NCI-H2029 treated with DMSO at 0.1 percent for 48 hours (cell line): ENCODE results near the gene DAZAP1.
"Not testable (repeated sequence)": the region's sequence is repeated elsewhere in the genome, so short reads cannot be mapped to it uniquely, and the experiment has no call there.

ENCODE experiments used
- DNase-seq: peaks from one replicate; lab custom pipeline; 2025; lab: John Stamatoyannopoulos, UW

DAZAP1 gene

DNA sequence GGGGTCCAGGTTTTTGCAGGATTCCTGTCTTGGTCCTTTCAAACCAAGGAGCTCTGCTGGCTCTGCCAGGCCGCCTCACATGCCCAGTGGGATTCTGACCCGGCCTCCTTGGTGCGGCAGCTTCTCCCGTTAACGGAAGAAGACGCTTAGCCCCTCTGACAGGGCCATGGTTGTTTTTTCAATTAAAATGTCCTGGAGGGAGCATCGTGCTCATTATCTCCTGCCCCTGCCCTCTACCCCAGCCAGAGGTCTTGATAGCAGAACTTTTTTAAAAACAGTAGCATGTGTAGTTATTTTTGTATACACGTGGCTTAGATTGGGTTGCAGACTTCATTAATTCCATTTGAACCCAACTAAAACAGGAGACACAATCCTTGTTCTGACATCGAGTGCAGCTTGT is 19.4 kb downstream of the DAZAP1 start:
- DNase-seq = no peak

DNA sequence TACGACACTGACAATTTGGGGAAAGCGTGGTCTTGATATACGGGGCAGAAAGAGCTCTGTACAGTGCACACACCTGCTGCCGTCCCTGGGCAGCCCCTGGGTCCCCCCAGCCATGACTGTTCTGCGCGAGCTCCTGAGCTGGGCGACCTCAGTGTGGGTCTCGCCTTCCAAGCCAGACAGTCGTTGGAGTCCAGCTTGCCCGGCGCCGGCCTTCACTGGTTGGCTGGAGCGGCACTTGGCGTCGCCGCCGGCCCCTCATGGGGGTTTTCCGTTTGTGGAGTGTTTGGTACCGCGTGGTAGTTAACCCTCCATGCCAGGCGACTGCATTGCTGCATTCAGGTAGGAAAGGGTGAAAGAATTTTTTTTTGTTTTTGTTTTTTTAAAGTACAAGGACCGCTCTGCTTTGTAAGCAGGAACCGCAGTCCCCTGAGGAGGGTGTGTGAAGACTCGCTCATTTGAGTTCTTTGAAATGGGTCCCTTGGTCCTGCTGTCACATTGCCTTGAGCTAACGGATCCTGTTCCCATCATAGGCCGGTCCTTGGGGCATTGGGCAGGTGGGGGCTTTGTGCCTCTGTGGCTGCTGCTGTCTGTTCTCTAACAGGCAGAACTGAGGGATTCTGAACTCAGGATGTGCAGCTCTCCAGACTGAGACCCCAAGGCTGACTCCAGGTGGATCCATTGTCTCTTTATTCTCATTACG is 20.0 kb downstream of the DAZAP1 start:
- DNase-seq = no peak

DNA sequence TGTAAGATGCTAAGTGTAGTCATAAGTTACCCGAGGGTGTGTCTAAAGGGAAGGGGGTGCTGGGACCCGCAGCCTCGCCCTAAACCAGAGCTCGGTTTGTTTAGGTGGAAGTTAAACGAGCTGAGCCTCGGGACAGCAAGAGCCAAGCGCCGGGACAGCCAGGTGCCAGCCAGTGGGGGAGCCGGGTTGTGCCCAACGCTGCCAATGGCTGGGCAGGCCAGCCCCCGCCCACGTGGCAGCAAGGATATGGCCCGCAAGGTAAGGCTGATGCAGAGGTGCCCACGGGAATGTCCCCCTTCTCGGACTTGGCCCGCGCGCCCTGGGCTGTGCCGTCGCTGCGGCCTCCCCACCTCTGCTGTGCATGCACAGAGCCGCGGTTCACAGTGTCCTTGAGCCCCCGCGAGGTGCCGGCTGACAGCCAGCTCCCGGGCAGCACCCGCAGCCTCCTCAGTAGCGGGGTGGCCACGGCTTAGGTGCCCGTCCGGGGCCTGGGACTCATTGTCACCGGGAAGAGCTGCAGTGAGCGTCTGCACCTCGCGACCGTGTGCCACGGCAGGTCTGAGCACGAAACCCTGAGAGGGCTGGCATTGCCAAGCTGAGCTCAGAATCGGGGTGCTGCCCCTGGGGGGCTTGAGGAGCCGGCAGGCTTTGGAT is 21.5 kb downstream of the DAZAP1 start:
- no peak for DNase-seq

DNA sequence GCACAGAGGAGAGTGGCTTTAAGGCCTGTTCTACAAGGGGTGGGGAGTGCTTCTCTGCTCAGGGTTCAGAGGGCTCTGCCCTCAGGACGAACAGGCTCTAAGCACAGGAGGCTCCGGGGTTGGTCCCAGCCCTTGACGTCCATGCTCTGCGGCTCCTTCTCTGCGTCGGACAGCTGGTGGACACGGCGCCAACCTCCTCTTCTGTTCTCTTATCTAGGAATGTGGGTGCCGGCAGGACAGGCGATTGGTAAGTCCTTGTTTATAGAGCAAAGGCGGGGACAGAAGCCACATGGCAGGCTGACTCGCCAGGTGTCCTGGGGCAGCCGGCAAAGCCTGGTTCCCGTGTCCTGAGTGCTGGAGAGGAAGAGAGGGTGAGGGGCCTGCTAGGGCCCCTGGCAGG is 22.4 kb downstream of the DAZAP1 start:
- no peak for DNase-seq

DNA sequence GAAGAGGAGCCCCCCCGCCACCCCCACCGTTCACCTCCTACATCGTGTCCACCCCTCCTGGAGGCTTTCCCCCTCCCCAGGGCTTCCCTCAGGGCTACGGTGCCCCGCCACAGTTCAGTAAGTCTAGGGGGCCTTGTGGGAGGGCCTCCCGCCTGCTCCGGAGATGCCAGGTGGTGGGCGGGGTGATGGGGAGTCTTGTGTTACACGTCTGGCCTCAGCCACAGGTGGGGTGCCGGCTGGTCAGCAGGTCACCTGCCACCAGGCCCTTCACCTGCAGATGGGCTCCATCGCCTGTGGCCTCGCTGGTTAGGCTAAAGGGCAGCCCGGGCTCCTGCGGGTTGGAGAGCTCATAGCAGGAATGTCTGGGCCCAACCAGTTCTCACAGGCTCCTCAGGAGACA is 22.9 kb downstream of the DAZAP1 start:
- no peak for DNase-seq

DNA sequence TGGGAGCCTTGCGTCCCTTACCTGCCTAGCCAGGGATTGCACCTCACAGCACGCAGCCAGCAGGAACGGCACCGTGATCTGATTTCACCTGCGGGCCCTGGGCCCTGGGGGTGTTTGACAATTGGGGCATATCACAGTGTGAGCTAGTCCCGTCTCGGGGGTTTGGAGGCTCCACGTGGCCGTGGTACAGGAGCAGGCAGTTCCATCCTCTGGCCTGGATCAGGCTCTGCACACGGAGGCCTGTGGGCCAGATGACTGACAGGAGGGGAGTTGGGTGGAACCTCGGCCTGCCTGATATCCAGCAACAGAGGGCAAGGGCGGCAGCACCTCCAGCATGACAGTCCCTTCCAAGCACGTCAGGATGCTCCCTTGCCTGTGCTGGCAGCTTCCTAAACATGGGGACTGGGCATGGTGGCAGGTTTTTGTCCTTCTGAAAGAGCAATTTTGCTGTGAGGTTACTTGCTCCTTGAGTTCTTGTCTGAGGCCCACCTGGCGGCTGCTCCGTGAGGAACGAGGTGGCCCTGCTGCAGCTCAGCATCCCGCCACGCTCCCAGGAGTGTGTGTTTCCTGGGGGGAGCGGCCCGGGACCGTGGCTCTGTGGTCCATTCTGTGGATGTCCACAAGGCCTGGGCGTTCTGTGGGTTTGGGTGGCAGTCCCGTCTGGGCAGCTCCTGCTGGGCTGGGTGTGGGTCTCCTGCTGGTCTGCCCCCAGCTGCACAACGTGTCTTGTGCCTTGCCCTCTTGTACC is 24.5 kb downstream of the DAZAP1 start:
- DNase-seq = no peak

DNA sequence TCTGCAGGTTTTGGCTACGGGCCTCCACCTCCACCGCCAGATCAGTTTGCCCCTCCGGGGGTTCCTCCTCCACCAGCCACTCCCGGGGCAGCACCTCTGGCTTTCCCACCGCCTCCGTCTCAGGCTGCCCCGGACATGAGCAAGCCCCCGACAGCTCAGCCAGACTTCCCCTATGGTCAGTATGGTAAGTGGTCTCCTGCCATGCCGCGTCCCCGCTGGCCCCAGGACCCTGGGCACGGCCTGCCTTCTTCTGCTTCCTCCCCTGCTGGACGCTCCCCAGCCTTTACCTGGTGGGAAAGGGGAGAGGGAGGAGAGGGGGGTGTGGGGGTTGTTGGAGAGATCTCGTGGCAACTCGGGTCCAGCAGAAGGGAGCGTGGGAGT is 25.1 kb downstream of the DAZAP1 start:
- no peak for DNase-seq

DNA sequence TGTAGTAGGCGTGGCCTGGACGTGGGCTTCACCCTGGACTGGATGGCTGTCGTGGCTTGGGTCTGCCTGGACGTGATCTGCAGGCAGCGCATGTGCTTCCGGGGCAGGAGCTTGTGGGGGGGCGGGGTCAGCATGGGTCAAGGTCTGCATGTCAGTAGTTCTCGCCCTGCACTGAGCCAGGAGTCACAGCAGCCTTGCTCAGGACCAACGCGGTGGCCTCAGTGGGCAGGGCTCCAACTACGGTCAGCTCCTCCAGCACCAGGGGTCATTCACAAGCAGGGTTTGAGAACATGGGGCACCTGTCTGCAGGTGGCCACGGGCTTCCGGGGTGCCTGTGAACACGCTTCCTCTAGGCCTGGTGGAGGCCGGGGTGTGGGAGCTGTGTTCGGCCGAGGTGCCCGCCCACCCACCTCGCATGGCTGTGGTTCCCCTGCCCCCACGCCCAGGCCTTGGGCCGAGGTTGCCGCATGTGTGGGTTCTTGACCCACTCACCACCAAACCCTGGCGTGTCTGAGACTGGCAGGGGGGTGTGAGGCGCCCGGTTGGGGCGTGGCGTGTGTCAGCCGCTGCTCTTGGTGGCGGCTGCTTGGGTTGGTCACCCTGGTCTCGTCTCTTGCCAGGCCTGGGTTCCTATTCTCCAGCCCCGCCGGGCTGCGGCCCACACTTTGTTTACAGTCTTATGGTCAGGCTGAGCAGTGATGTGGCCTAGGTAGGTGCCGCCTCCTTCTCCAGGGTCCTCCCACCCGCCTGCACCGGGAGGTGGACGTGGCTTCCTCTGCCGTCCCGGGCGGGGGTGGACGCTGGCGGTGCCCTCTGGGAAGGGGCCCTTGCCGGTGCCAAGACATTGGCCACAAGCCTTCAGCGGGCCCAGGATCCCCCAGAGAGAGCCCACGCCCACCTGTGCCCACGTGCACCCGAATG is 26.0 kb downstream of the DAZAP1 start:
- no peak for DNase-seq

DNA sequence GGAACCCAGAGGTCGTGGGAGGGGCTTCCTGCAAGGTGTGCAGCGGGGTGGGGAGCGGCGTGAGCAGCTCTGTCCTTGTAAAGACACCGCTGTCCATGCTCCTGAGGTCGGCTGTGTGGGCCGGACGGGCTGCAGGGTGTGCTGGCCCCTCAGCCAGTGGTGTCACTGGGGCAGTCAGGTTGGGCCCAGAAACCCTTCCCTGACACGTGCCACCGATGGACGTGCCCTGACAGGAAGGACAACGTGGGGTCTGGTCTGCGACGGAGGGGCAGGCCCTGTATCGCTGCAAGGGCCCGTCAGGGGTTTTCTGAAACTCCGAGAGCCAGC is 26.6 kb downstream of the DAZAP1 start:
- DNase-seq = no peak

DNA sequence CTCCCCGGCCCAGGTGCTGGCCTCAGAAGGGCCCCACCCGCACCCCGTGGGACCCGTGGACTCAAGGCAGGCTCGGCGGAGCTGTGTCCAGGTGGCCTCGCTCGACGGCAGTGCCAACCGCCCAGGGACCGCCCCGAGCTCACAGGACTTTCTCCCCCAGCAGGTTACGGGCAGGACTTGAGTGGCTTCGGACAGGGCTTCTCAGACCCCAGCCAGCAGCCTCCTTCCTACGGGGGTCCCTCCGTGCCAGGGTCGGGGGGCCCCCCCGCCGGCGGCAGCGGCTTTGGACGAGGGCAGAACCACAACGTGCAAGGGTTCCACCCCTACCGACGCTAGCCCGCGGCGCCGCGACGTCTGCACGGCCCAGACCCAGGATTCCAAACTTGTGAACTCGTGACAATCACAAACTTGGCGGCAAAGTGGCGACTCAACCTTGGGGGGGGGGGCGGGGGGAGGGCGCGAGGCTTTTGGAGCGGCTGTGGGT is 27.2 kb downstream of the DAZAP1 start:
- DNase-seq = no peak

DNA sequence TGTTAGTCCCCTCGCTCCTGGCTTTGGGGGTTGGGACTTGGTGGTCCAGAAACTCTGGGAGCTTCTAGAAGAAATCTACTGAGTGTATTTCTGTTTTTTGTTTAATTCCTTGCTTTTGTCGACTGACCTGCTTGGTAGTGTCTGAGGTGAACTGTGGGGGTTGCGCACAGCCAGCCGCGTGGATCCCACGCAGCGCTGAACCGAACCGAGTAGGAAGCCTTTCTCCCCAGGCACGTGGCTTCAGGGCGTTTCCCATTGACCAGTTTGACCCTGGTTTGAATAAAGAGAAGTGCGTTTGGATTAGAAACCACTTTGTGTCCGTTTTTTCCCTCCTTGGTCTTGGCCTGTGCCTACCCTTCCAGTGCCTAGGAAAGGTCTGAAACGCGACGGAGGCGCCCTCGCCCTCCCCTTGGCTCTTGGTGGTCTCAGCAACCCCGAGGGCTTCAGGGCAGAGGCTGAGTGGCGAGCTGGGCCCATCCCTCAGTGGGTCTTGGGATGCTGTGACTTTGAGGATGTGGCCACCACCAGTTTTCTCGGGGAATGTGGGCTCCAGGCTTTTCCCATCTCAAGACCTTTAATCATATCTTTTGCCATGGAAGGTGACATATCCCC is 28.1 kb downstream of the DAZAP1 start:
- DNase-seq = no peak

DNA sequence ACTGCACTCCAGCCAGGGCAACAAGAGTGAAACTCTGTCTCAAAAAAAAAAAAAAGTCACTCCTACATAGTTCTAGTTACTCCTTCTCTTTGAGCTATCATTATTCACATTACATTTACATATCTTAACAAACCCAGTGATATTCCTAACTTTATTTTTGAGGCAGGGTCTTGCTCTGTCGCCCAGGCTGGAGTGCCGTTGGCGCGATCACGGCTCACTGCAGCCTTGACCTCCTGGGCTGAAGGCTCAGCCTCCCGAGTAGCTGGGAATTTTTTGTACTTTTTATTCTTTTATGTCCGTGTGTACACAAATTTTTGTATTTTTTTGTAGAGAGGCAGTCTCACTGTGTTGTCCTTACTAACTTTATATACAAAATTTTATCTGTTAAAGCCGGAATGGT is 30.2 kb downstream of the DAZAP1 start:
- DNase-seq = no peak

DNA sequence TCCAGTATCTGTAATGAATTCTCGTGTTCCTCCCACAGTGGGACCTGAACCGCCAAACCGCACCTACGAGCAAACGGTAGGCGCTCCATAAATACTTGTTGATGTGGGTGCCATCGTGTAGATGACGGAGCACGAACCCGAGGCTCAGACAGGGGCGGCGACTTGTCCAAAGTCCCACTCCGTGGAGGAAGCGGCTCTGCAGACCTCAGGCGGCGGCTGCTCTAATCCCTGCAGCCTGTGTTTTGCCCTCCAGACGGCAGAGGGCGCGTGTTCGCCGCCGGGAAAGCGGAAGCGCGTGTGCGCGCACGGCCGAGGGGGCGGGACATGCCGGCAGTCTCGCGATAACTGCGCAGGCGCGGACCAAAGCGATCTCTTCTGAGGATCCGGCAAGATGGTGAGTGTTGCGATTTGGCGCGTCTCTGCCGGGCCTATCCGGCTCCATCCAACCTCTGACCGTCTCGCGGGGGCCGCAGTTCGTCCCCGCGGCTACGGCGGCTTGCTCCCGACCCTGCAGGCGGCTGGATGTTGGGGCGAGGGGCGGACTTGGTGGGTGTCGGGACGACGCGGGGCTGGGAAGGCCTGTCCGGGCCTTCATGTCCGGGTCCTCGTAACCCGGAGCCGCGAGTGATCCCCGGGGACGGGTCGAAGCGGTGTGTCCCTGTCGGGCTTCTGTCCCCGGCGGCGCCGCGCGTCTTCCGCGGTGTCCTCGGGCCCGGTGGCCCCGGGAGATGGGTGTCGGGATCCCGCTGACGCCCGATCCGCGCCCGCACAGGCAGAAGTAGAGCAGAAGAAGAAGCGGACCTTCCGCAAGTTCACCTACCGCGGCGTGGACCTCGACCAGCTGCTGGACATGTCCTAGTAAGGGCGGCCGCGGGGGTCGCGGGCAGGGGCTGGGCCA is 30.9 kb downstream of the DAZAP1 start, which contains the start of gene RPS15:
RPS15 (plus strand) TSS at position 362 of the 898 bp plus-strand sequence; CDS start at position 392, 30 bp downstream.
- DNase-seq = peak; percentile 64

DNA sequence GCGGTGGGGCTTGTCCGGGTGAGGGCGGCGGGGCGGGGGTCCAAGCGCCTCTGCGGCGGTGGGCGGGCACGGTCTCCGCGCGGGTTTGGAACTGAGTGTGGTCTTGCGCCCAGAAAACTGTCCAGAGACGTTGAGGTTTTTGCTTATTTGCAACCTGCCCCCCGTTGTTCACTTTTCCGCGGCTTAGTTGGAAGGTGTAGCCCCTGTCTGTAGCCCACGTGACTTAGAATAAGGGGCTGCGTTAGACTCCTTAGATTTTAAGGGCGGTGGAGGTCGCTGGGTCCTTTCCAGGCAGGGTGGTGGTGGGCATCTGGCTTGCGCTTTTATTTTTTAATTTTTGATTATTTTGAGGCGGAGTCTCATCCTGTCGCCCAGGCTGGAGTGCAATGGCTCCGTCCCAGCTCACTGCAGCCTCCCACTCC is 31.6 kb downstream of the DAZAP1 start:
- DNase-seq = no peak

DNA sequence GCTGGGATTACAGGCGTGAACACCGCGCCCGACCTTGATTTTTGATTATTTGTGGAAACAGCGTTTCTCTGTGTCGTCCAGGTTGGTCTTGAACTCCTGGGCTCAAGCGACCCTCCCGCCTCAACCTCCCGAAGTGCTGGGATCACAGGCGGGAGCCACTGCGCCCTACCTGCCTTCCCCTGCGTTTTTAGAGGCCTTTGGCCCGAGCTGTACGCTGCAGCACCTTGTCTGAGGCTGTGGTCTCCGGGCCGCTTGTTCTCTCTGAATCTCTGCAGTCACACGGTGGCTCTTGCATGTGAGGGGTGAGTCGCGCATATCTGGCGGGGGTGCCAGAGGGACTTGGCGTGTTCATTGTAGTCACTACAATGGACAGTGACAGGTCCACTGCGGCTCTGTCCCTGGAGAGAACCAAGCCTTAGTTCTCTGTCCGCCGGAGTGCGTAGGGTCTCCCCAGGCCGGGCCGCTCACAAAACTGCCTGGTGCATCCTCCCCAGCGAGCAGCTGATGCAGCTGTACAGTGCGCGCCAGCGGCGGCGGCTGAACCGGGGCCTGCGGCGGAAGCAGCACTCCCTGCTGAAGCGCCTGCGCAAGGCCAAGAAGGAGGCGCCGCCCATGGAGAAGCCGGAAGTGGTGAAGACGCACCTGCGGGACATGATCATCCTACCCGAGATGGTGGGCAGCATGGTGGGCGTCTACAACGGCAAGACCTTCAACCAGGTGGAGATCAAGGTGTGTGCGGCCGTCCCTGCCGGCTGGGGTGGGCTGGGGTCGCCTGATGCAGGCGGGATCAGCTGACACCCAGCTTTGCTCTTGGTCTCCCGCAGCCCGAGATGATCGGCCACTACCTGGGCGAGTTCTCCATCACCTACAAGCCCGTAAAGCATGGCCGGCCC is 32.4 kb downstream of the DAZAP1 start:
- DNase-seq = not testable (repeated sequence)

DNA sequence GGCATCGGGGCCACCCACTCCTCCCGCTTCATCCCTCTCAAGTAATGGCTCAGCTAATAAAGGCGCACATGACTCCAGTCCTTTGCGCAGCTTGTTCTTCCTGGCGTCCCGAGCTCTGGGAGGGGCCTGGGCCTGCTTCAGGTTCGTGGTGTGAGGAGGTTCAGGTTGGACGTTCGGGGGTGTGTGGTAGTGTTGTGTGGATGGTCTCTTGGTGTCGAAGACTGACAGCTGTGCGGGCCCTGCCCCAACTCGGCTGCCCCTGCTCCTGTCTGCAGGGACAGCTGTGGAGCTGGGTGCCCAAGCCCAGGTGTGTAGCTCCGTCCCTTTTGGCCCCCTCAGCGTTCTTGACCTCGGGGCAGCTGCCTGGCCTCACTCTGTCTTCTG is 33.0 kb downstream of the DAZAP1 start:
- no peak for DNase-seq

DNA sequence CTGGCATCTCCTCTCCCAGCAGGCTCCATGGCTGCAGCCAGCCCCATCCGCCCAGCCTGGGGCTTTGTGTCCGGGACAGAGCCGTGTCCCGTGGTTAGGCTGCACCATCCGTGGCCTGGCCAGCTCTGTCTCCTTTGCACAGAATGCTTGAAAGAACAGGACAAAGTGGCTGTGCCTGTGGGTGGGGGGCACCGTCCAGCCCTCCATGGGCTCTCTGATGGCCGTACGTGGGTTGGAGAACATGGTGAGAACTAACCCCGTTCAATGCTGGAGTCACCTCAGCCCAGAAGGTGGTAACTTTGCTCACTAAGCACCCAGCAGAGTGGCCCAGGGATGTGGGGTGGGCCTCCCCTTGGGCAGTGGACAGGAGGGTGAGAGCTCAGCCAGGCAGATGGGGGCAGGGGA is 33.6 kb downstream of the DAZAP1 start:
- no peak for DNase-seq

DNA sequence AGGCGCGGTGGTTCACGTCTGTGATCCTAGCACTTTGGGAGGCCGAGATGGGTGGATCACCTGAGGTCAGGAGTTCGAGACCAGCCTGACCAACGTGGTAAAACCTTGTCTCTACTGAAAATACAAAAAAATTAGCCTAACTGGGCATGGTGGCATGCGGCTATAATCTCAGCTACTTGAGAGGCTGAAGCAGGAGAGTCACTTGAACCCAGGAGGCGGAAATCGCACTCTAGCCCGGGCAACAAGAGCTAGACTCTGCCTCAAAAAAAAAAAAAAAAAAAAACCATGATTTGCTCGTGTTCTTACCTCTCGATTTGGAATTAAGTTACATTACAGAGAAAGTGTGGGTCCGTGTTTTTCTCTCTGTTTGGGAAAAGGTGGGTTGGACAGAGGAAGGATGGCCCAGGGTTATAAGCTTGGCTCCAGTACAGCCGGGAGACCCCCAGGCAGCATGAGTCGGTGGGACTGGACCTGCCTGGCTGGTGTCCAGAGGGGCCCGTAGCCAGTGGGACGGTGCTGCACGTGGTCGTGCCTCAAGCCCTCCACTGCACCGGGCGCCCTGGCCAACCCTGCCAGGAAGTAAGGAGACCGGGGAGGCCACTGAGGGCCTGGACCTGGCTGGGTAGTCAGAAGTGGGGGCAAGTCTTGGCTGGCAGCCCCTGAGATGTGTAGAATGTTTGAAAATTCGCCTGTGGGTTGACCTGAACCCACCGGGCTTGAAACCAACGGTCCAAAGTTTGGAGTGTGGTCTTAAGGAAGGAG is 34.5 kb downstream of the DAZAP1 start:
- DNase-seq = no peak
